C4-2B (cell line): ENCODE data around the gene INPP4B.

ENCODE experiments used
- CTCF ChIP-seq: fragments of 450-650 bp; conservative IDR thresholded peaks from 2 replicates; pipeline ENCODE4 v1.5.1; 2017; ENCODE audit warnings: mild to moderate bottlenecking
- ZFX ChIP-seq: fragments of 450-650 bp; IDR thresholded peaks from 2 replicates; pipeline ENCODE4 v1.6.1; 2017

DNA sequence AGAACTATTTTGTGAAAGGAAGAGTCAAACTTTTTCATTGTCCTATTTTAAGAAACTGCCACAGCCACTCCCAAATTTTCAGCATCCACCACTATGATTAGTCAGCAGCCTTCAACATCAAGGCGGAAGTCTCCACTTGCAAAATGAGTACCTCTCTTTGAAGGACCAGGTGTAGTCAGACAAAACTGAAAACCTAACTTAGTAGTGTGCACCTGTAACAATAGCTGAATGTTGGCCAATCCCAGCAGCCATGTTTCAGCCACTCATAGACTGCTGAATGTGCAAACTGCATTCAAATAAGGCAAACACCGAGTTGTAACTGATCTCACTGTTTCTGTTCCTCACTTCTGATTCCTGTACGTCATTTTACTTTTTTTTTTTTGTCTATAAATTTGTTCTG lies 868.7 kb downstream of the INPP4B start:
- no peak for TF ChIP-seq CTCF
- TF ChIP-seq ZFX, result no peak
